Gastroesophageal sphincter (tissue), 4 donors: ENCODE measurements around the gene EIF3B. TPM values are rescaled to one million over a fixed set of nuclear protein-coding genes. Genes with fewer than 3 reads are reported as not detected.
"Not testable (repeated sequence)": the region's sequence is repeated elsewhere in the genome, so short reads cannot be mapped to it uniquely, and the experiment has no call there.

ENCODE experiments used
- ATAC-seq: fragments of 150-250 bp; one replicate; pipeline ENCODE4 v1.9.1; 2016; ENCODE audit warnings: mild to moderate bottlenecking, moderate library complexity
- H3K27ac ChIP-seq, 4 donors: fragments of 200-600 bp; sonication (generic) in 3 of 4; 1 replicate in 3 of 4; 2 replicates in 1 of 4; pipeline ENCODE4 v1.5.1; 2016 to 2019
- H3K27me3 ChIP-seq: fragments of 200-600 bp; sonication (generic); one replicate; pipeline ENCODE4 v1.5.1; 2019
- H3K36me3 ChIP-seq, 2 donors: fragments of 200-600 bp; sonication (generic); one replicate each; pipeline ENCODE4 v1.5.1; 2019; ENCODE audit warnings: control low read depth in 1 of 2
- H3K4me1 ChIP-seq, 3 donors: fragments of 200-600 bp; sonication (generic); 1 replicate in 2 of 3; 2 replicates in 1 of 3; pipeline ENCODE4 v1.5.1; 2016 to 2019; ENCODE audit warnings: control low read depth in 2 of 3
- H3K4me3 ChIP-seq, 2 donors: fragments of 200-600 bp; sonication (generic); one replicate each; pipeline ENCODE4 v1.5.1; 2019; ENCODE audit warnings: mild to moderate bottlenecking in 1 of 2, moderate library complexity in 1 of 2
- H3K9me3 ChIP-seq, 3 donors: fragments of 200-600 bp; sonication (generic); one replicate each; pipeline ENCODE4 v1.5.1; 2017 to 2019; ENCODE audit warnings: control low read depth in 2 of 3
- CTCF ChIP-seq, 4 experiments: fragments of 200-600 bp in 2 of 4; fragments of 450-650 bp in 2 of 4; sonication (generic) in 1 of 4; IDR thresholded peaks; one replicate each; pipeline ENCODE4 v1.5.1; 2017 to 2019; ENCODE audit warnings: antibody characterized with exemption in 4 of 4, mild to moderate bottlenecking in 2 of 4, moderate library complexity in 2 of 4
- EP300 ChIP-seq: sonication (generic); formaldehyde crosslinking; IDR thresholded peaks from one replicate; pipeline ENCODE4 v1.6.1; 2017; ENCODE audit warnings: antibody characterized with exemption, mild to moderate bottlenecking
- POLR2A ChIP-seq, 2 donors: fragments of 450-650 bp; IDR thresholded peaks; one replicate each; pipeline ENCODE4 v1.6.1; 2017; ENCODE audit warnings: antibody characterized with exemption in 2 of 2, mild to moderate bottlenecking in 2 of 2, moderate library complexity in 1 of 2
- POLR2AphosphoS5 ChIP-seq: sonication (generic); formaldehyde crosslinking; IDR thresholded peaks from one replicate; pipeline ENCODE4 v1.6.1; 2017; ENCODE audit warnings: antibody characterized with exemption
- WGBS, 2 donors: methylation state at CpG; one replicate each; pipeline ENCODE4 v1.1.5; 2018; ENCODE audit warnings: low coverage in 1 of 2; 5-methylcytosine and 5-hydroxymethylcytosine counted together
- total RNA-seq, 4 donors: library from RNA; depleted of rRNA; stranded (reverse); fragments of >200 nt; gene quantifications; one replicate each; pipeline ENCODE4 v1.1.0, GENCODE V29; 2016

Gene EIF3B
- total RNA-seq, 4 donors from 2014 or later = 126 to 147 (median 137) TPM

- Histone ChIP-seq H3K9me3 (no peaks in the 10 kb centered on the region), H3K36me3 (peaks cover 0 to 96% of the 10 kb centered on the region in 2 donors), H3K4me1 (no peaks in the 10 kb centered on the region), H3K4me3 (no peak overlapping the region), H3K27ac (no peak overlapping the region), H3K27me3 (no peaks in the 10 kb centered on the region)
- no peak for TF ChIP-seq POLR2A (IDR thresholded peaks at IDR 0.05)
- no peak for TF ChIP-seq POLR2AphosphoS5
- TF ChIP-seq CTCF (IDR thresholded peaks at IDR 0.05) = no peak
- TF ChIP-seq EP300 = no peak
- ATAC-seq = no peak
- WGBS, 2 donors = 76% methylated on average over 4 of the region's 7 CpGs; no CpG with 5 or more reads in 1 of the 2 donors
These were observed 19.0 kb downstream of the EIF3B start for GRCh38 chr7:2373646-2374045.

DNA sequence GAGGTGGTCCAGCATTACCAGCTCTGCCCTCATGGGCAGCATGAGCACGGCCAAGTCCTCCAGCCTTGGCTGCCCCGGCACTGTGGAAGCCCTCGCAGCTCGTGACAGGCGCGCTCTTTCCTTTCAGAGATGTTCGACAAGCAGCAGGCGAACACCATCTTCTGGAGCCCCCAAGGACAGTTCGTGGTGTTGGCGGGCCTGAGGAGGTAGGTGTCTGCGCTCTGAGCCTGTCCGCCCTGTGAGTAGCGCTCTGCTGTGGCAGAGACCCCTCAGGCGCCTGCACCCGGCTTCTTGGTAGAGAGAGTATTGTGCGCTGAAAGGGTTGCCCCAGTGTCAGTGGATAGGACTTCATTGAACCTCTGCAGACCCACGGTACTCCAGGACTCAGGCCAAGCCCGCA is 19.8 kb downstream of the EIF3B start:
- ATAC-seq = no peak
- H3K27me3 ChIP-seq = no peaks in the 10 kb centered on the region
- no peak for TF ChIP-seq CTCF (IDR thresholded peaks at IDR 0.05)
- WGBS, 2 donors = 100% methylated on average over 1 to 2 of the region's 18 CpGs
- no peak overlapping the region for H3K27ac ChIP-seq
- H3K4me3 ChIP-seq = no peak overlapping the region
- peaks cover 0 to 96% of the 10 kb centered on the region in 2 donors for H3K36me3 ChIP-seq
- H3K9me3 ChIP-seq = no peaks in the 10 kb centered on the region
- H3K4me1 ChIP-seq = no peaks in the 10 kb centered on the region

DNA sequence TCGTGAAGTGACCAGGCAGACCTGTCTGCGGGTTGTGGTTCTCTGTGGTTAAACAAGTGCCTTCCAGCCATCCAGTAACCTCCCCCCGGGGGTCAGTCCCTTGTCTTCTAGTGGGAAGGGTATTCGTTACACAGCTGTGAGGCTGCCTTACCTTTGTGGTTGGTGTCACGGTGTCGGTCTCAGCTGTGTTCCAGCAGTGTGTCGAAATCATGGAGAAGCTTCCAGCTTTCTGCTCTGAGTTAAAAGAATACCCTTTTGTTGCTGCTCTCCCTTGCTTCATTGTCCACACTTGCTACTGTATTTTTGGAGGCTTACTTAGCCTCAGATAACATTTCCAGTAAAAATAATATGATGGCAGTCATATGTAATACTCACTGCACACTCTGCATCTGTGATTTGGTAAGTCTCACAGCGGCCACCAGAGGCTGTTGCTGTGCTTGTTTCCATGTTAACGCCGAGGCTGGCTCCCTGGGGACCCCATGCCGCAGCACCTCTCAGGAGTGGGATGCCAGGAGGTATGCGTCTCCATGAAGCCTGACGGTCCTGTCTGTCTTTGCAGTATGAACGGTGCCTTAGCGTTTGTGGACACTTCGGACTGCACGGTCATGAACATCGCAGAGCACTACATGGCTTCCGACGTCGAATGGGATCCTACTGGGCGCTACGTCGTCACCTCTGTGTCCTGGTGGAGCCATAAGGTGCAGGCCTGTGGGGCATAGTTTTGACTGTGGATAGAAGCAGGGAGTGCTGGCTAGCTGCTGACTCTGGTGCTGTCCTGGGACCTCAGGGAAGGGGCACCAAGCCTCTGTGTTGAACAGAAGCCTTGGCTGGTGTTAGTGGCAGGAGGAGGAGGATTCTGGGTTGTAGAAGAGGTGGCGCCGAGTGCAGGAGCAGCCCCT is 20.5 kb downstream of the EIF3B start:
- Histone ChIP-seq H3K4me1 (no peaks in the 10 kb centered on the region), H3K27me3 (no peaks in the 10 kb centered on the region), H3K9me3 (no peaks in the 10 kb centered on the region), H3K4me3 (no peak overlapping the region), H3K27ac (no peak overlapping the region), H3K36me3 (peaks cover 0 to 96% of the 10 kb centered on the region in 2 donors)
- ATAC-seq = no peak
- 72 to 79% methylated on average over 6 to 7 of the region's 26 CpGs for WGBS, 2 donors
- TF ChIP-seq CTCF (IDR thresholded peaks at IDR 0.05) (no peak), EP300 (no peak), POLR2AphosphoS5 (no peak), POLR2A (IDR thresholded peaks at IDR 0.05) (no peak)

- TF ChIP-seq CTCF (IDR thresholded peaks at IDR 0.05) (no peak), POLR2AphosphoS5 (no peak), POLR2A (IDR thresholded peaks at IDR 0.05) (no peak), EP300 (no peak)
- ATAC-seq = no peak
- no peak overlapping the region for H3K4me3 ChIP-seq
- H3K9me3 ChIP-seq = no peaks in the 10 kb centered on the region
- H3K4me1 ChIP-seq = no peaks in the 10 kb centered on the region
- peaks cover 0 to 96% of the 10 kb centered on the region in 2 donors for H3K36me3 ChIP-seq
- no peaks in the 10 kb centered on the region for H3K27me3 ChIP-seq
- 88 to 90% methylated on average over 2 to 4 of the region's 27 CpGs for WGBS, 2 donors
- no peak overlapping the region for H3K27ac ChIP-seq
These were observed 21.9 kb downstream of the EIF3B start for GRCh38 chr7:2376351-2377154.

DNA sequence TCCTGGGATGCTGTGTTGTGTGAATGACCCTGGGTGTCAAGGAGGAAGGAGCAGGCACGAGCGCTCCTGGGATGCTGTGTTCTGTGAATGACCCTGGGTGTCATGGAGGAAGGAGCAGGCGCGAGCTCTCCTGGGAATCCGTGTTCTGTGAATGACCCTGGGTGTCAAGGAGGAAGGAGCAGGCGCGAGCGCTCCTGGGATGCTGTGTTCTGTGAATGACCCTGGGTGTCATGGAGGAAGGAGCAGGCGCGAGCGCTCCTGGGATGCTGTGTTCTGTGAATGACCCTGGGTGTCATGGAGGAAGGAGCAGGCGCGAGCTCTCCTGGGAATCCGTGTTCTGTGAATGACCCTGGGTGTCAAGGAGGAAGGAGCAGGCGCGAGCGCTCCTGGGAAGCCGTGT is 22.9 kb downstream of the EIF3B start:
- not testable (repeated sequence) for H3K4me3 ChIP-seq, H3K4me1 ChIP-seq, H3K27ac ChIP-seq, ATAC-seq, H3K27me3 ChIP-seq, H3K9me3 ChIP-seq
- H3K36me3 ChIP-seq = peaks cover 0 to 95% of the 10 kb centered on the region in 2 donors
- 94% methylated on average over 12 of the region's 18 CpGs; no CpG with 5 or more reads in 1 of the 2 donors for WGBS, 2 donors

GRCh38 chr7:2378125-2378524 is 23.5 kb downstream of the EIF3B start:
- not testable (repeated sequence) for ATAC-seq, H3K4me1 ChIP-seq, H3K9me3 ChIP-seq, H3K27me3 ChIP-seq, H3K27ac ChIP-seq, H3K4me3 ChIP-seq
- peaks cover 0 to 94% of the 10 kb centered on the region in 2 donors for H3K36me3 ChIP-seq
- 68 to 81% methylated on average over 8 of the region's 18 CpGs for WGBS, 2 donors
